HepG2 (cell line): Measurements from ENCODE around the gene LST1. TPM values are rescaled to one million over a fixed set of nuclear protein-coding genes. Genes with fewer than 3 reads are reported as not detected.

Experiments used
- HDAC1 ChIP-seq: sonication (generic); formaldehyde crosslinking; IDR thresholded peaks from 2 replicates; pipeline ENCODE4 v1.5.1; 2020; ENCODE audit warnings: mild to moderate bottlenecking, missing genetic modification reagents
- HDAC2 ChIP-seq: sonication (generic); formaldehyde crosslinking; IDR thresholded peaks from 2 replicates; pipeline ENCODE4 v1.4.0; 2020; ENCODE audit warnings: missing genetic modification reagents
- HOXA7 ChIP-seq: sonication (generic); formaldehyde crosslinking; IDR thresholded peaks from 2 replicates; pipeline ENCODE4 v1.8.1; 2022; ENCODE audit warnings: mild to moderate bottlenecking, missing genetic modification reagents, moderate library complexity
- KDM4B ChIP-seq: sonication (generic); formaldehyde crosslinking; IDR thresholded peaks from 2 replicates; pipeline ENCODE4 v1.4.0; 2020; ENCODE audit warnings: missing genetic modification reagents
- KLF9 ChIP-seq: IDR thresholded peaks from 2 replicates; pipeline ENCODE4 v1.6.1; 2016; ENCODE audit warnings: low read depth
- NRL ChIP-seq: sonication (generic); formaldehyde crosslinking; IDR thresholded peaks from 2 replicates; pipeline ENCODE4 v1.5.0; 2020; ENCODE audit warnings: missing genetic modification reagents, mild to moderate bottlenecking, moderate library complexity, borderline replicate concordance
- RBAK ChIP-seq: sonication (generic); formaldehyde crosslinking; IDR thresholded peaks from 2 replicates; pipeline ENCODE4 v1.5.1; 2020; ENCODE audit warnings: mild to moderate bottlenecking, missing genetic modification reagents
- SIX1 ChIP-seq: sonication (generic); formaldehyde crosslinking; IDR thresholded peaks from 2 replicates; pipeline ENCODE4 v1.4.0; 2020; ENCODE audit warnings: missing genetic modification reagents, borderline replicate concordance
- SNAPC2 ChIP-seq: sonication (generic); formaldehyde crosslinking; IDR thresholded peaks from 2 replicates; pipeline ENCODE4 v1.8.1; 2022; ENCODE audit warnings: mild to moderate bottlenecking, missing genetic modification reagents
- TSC22D2 ChIP-seq: sonication (generic); formaldehyde crosslinking; IDR thresholded peaks from 2 replicates; pipeline ENCODE4 v1.5.1; 2020; ENCODE audit warnings: missing genetic modification reagents, mild to moderate bottlenecking, borderline replicate concordance
- YEATS2 ChIP-seq: sonication (generic); formaldehyde crosslinking; IDR thresholded peaks from 2 replicates; pipeline ENCODE4 v1.4.0; 2020; ENCODE audit warnings: missing genetic modification reagents, borderline replicate concordance
- ZBTB8A ChIP-seq: sonication (generic); formaldehyde crosslinking; IDR thresholded peaks from 2 replicates; pipeline ENCODE4 v1.4.0; 2020; ENCODE audit warnings: mild to moderate bottlenecking, low read depth, missing genetic modification reagents, borderline replicate concordance
- ZFP36L2 ChIP-seq: sonication (generic); formaldehyde crosslinking; IDR thresholded peaks from 2 replicates; pipeline ENCODE4 v1.4.0; 2020; ENCODE audit warnings: missing genetic modification reagents
- ZIK1 ChIP-seq: sonication (generic); formaldehyde crosslinking; IDR thresholded peaks from 2 replicates; pipeline ENCODE4 v1.5.0; 2020; ENCODE audit warnings: mild to moderate bottlenecking, low read depth, missing genetic modification reagents, borderline replicate concordance
- ZNF263 ChIP-seq: sonication (generic); formaldehyde crosslinking; IDR thresholded peaks from 2 replicates; pipeline ENCODE4 v1.4.0; 2020; ENCODE audit warnings: missing genetic modification reagents
- ZNF317 ChIP-seq: sonication (generic); formaldehyde crosslinking; IDR thresholded peaks from 2 replicates; pipeline ENCODE4 v1.5.0; 2020; ENCODE audit warnings: mild to moderate bottlenecking, missing genetic modification reagents
- ZNF550 ChIP-seq: sonication (generic); formaldehyde crosslinking; IDR thresholded peaks from 2 replicates; pipeline ENCODE4 v1.4.0; 2020; ENCODE audit warnings: mild to moderate bottlenecking, missing genetic modification reagents, borderline replicate concordance
- ZNF792 ChIP-seq: IDR thresholded peaks from 2 replicates; pipeline ENCODE4 v1.6.1; 2016
- polyA plus RNA-seq, 8 experiments: library from polyadenylated mRNA; depleted of rRNA in 3 of 8; stranded (reverse) in 7 of 8; unstranded in 1 of 8; fragments of >200 nt; fragmentation: Illumina TruSeq in 4 of 8; extraction: Trizol in 4 of 8; gene quantifications; 2 replicates each; pipeline versions ENCODE4 v1.2.1 to v1.2.3, GENCODE V29; 2011 to 2016; ENCODE audit warnings: low read depth in 4 of 8, missing spikeins in 1 of 8, mixed read lengths in 1 of 8; ENCODE audit not compliant: insufficient read depth in 1 of 8
- total RNA-seq, 5 experiments: library from RNA; depleted of rRNA; stranded (reverse); fragments of >200 nt; fragmentation: Illumina TruSeq; extraction: Trizol; gene quantifications; 2 replicates each; pipeline ENCODE4 v1.2.3, GENCODE V29; 2016; ENCODE audit warnings: low read depth in 1 of 5
- TF ChIP-seq, protein P1 (sequence below): sonication (generic); formaldehyde crosslinking; IDR thresholded peaks from 2 replicates; pipeline ENCODE4 v1.8.0; 2023; ENCODE audit warnings: mild to moderate bottlenecking, missing genetic modification reagents
- TF ChIP-seq, protein P2 (sequence below): sonication (generic); formaldehyde crosslinking; IDR thresholded peaks from 2 replicates; pipeline ENCODE4 v1.4.0; 2020; ENCODE audit warnings: mild to moderate bottlenecking, missing genetic modification reagents
- TF ChIP-seq, protein P3 (sequence below): sonication (generic); formaldehyde crosslinking; IDR thresholded peaks from 2 replicates; pipeline ENCODE4 v1.5.0; 2020; ENCODE audit warnings: mild to moderate bottlenecking, missing genetic modification reagents, borderline replicate concordance

The LST1 gene
- total and polyA plus RNA-seq, 2 of the 13 experiments (the other 11 are each of a cell fraction or from before 2014, with no cell fraction given), result not detected

DNA sequence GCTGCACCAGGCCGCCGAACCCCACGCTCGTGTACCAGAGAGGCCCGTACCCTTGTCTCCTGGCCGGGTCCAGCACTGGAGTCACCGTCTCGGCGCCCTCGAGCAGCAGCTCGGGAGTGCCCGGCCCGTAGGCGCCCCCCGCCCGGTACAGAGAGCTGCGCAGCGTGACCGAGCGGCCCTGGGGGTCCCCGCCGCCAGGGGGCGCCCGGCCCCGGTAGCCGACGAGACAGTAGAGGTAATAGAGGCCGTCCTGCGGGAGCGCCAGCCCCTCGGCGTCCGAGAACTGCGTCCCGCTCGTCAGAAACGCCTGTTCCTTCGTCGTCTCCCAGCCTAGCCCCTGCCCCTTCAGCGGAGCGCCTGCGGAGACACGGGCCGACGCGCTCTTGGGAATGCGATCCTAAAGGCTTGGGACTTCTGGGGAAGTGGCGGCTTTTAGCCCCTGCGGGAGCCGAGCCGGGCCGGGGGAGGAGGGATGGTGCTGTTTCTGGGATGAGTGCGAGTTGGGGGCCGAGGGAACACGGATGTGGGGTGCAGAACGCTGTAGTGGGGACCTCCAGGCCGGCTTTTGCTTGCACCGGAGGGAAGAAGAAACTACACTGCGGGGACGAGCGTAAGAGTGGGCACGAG, 5.2 kb upstream of the LST1 start (continued):
- TF ChIP-seq KLF9 (CRISPR knock-in tag), result no peak
- TF ChIP-seq NRL (CRISPR knock-in tag), result peak; percentile 79
- TF ChIP-seq ZFP36L2, result no peak
- no peak for TF ChIP-seq SIX1 (CRISPR knock-in tag)
- TF ChIP-seq ZBTB8A (CRISPR knock-in tag), result no peak
- TF ChIP-seq SNAPC2 (CRISPR knock-in tag), result peak; percentile 90
- TF ChIP-seq, protein P1, sequence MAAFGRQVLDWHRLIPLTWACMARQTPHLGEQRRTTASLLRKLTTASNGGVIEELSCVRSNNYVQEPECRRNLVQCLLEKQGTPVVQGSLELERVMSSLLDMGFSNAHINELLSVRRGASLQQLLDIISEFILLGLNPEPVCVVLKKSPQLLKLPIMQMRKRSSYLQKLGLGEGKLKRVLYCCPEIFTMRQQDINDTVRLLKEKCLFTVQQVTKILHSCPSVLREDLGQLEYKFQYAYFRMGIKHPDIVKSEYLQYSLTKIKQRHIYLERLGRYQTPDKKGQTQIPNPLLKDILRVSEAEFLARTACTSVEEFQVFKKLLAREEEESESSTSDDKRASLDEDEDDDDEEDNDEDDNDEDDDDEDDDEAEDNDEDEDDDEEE, result 0 out of 2 replicates have a peak, but pooled peaks have one; percentile 84
- TF ChIP-seq HOXA7, result no peak
- TF ChIP-seq HDAC2 (CRISPR knock-in tag), result peak; percentile 70
- peak; percentile 98 for TF ChIP-seq ZNF263 (CRISPR knock-in tag)
- TF ChIP-seq YEATS2 (CRISPR knock-in tag), result peak; percentile 76; the same call in 1 of the 2 replicates
- TF ChIP-seq HDAC1, result peak; percentile 62
- TF ChIP-seq ZNF317 (CRISPR knock-in tag), result no peak
- no peak; the same call in 1 of the 2 replicates for TF ChIP-seq RBAK (CRISPR knock-in tag)
- peak; percentile 38; the same call in 1 of the 2 replicates for TF ChIP-seq TSC22D2 (CRISPR knock-in tag)
- TF ChIP-seq, protein P2, sequence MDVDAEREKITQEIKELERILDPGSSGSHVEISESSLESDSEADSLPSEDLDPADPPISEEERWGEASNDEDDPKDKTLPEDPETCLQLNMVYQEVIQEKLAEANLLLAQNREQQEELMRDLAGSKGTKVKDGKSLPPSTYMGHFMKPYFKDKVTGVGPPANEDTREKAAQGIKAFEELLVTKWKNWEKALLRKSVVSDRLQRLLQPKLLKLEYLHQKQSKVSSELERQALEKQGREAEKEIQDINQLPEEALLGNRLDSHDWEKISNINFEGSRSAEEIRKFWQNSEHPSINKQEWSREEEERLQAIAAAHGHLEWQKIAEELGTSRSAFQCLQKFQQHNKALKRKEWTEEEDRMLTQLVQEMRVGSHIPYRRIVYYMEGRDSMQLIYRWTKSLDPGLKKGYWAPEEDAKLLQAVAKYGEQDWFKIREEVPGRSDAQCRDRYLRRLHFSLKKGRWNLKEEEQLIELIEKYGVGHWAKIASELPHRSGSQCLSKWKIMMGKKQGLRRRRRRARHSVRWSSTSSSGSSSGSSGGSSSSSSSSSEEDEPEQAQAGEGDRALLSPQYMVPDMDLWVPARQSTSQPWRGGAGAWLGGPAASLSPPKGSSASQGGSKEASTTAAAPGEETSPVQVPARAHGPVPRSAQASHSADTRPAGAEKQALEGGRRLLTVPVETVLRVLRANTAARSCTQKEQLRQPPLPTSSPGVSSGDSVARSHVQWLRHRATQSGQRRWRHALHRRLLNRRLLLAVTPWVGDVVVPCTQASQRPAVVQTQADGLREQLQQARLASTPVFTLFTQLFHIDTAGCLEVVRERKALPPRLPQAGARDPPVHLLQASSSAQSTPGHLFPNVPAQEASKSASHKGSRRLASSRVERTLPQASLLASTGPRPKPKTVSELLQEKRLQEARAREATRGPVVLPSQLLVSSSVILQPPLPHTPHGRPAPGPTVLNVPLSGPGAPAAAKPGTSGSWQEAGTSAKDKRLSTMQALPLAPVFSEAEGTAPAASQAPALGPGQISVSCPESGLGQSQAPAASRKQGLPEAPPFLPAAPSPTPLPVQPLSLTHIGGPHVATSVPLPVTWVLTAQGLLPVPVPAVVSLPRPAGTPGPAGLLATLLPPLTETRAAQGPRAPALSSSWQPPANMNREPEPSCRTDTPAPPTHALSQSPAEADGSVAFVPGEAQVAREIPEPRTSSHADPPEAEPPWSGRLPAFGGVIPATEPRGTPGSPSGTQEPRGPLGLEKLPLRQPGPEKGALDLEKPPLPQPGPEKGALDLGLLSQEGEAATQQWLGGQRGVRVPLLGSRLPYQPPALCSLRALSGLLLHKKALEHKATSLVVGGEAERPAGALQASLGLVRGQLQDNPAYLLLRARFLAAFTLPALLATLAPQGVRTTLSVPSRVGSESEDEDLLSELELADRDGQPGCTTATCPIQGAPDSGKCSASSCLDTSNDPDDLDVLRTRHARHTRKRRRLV (CRISPR knock-in tag), result peak; percentile 46; the same call in 1 of the 2 replicates
- peak; percentile 82; the same call in 1 of the 2 replicates for TF ChIP-seq ZNF550 (CRISPR knock-in tag)
- TF ChIP-seq, protein P3, sequence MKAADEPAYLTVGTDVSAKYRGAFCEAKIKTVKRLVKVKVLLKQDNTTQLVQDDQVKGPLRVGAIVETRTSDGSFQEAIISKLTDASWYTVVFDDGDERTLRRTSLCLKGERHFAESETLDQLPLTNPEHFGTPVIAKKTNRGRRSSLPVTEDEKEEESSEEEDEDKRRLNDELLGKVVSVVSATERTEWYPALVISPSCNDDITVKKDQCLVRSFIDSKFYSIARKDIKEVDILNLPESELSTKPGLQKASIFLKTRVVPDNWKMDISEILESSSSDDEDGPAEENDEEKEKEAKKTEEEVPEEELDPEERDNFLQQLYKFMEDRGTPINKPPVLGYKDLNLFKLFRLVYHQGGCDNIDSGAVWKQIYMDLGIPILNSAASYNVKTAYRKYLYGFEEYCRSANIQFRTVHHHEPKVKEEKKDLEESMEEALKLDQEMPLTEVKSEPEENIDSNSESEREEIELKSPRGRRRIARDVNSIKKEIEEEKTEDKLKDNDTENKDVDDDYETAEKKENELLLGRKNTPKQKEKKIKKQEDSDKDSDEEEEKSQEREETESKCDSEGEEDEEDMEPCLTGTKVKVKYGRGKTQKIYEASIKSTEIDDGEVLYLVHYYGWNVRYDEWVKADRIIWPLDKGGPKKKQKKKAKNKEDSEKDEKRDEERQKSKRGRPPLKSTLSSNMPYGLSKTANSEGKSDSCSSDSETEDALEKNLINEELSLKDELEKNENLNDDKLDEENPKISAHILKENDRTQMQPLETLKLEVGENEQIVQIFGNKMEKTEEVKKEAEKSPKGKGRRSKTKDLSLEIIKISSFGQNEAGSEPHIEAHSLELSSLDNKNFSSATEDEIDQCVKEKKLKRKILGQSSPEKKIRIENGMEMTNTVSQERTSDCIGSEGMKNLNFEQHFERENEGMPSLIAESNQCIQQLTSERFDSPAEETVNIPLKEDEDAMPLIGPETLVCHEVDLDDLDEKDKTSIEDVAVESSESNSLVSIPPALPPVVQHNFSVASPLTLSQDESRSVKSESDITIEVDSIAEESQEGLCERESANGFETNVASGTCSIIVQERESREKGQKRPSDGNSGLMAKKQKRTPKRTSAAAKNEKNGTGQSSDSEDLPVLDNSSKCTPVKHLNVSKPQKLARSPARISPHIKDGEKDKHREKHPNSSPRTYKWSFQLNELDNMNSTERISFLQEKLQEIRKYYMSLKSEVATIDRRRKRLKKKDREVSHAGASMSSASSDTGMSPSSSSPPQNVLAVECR, result peak; percentile 84; the same call in 1 of the 2 replicates
- TF ChIP-seq KDM4B (CRISPR knock-in tag), result peak; percentile 81
- peak; percentile 57; the same call in 1 of the 2 replicates for TF ChIP-seq ZNF792 (CRISPR knock-in tag)
- TF ChIP-seq ZIK1 (CRISPR knock-in tag), result peak; percentile 73; the same call in 1 of the 2 replicates
